Omental fat pad (tissue), 4 donors: Measurements from ENCODE around the gene DAAM1. TPM values are rescaled to one million over a fixed set of nuclear protein-coding genes. Genes with fewer than 3 reads are reported as not detected.

ENCODE experiments used
- ATAC-seq: fragments of 150-250 bp; one replicate; pipeline ENCODE4 v1.9.1; 2016; ENCODE audit warnings: mild to moderate bottlenecking, moderate library complexity; ENCODE audit not compliant: low FRiP score
- DNase-seq: peaks from one replicate; pipeline ENCODE4 v3.0.0-alpha.2; 2019; ENCODE audit warnings: low spot score
- total RNA-seq, 4 donors: library from RNA; depleted of rRNA; stranded (reverse); fragments of >200 nt; gene quantifications; one replicate each; pipeline ENCODE4 v1.1.0, GENCODE V29; 2016
- TF ChIP-seq, protein P1 (sequence below), 3 donors: fragments of 450-650 bp; IDR thresholded peaks; one replicate each; pipeline ENCODE4 v1.5.1; 2016 to 2017; ENCODE audit warnings: antibody characterized with exemption in 3 of 3, mild to moderate bottlenecking in 3 of 3, moderate library complexity in 2 of 3

The DAAM1 gene
- total RNA-seq, 4 donors from 2014 or later, result 49.8 to 73.6 (median 51.6) TPM

DNA sequence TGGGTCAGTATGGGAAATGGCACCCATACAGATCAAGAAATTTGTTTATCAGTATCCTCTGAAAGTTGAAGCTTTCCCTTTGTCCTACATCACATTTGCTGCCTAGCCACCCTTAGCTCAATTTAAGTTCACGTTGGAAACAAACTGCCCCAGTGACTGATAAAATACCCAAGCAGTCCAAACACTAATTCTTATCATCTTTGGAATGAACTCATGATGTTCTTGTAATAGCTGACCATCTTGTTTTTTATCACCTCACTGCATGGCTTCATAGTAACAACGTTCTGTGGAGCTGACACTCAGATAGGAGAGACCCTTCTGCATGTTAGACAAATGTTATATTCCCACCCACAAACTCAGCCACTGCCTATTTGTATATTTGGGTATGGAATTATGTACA lies 183.3 kb downstream of the DAAM1 start:
- no peak for ATAC-seq
- no peak for DNase-seq
- TF ChIP-seq, protein P1, sequence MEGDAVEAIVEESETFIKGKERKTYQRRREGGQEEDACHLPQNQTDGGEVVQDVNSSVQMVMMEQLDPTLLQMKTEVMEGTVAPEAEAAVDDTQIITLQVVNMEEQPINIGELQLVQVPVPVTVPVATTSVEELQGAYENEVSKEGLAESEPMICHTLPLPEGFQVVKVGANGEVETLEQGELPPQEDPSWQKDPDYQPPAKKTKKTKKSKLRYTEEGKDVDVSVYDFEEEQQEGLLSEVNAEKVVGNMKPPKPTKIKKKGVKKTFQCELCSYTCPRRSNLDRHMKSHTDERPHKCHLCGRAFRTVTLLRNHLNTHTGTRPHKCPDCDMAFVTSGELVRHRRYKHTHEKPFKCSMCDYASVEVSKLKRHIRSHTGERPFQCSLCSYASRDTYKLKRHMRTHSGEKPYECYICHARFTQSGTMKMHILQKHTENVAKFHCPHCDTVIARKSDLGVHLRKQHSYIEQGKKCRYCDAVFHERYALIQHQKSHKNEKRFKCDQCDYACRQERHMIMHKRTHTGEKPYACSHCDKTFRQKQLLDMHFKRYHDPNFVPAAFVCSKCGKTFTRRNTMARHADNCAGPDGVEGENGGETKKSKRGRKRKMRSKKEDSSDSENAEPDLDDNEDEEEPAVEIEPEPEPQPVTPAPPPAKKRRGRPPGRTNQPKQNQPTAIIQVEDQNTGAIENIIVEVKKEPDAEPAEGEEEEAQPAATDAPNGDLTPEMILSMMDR (IDR thresholded peaks at IDR 0.05), result no peak

DNA sequence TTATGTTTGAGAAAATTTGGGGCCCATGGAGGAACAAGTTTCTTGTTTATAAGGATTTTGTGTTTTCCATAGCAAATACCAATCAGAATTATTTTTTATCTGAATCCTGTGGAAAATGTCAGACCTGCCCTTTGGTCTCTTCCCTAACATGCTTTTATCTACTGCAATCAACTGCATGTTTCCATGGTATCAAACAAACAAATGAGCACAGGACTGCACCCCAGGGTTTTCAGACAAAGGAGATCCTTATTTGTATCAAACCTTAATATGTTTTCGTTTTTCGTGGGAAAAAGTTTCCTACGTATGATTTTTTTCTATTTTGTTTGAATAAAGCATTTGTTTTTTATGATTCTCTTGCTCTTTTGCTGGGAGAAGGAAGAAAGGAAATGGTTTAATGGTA lies 185.6 kb downstream of the DAAM1 start:
- TF ChIP-seq, protein P1 (IDR thresholded peaks at IDR 0.05), result no peak
- DNase-seq (no peak), ATAC-seq (no peak)

DNA sequence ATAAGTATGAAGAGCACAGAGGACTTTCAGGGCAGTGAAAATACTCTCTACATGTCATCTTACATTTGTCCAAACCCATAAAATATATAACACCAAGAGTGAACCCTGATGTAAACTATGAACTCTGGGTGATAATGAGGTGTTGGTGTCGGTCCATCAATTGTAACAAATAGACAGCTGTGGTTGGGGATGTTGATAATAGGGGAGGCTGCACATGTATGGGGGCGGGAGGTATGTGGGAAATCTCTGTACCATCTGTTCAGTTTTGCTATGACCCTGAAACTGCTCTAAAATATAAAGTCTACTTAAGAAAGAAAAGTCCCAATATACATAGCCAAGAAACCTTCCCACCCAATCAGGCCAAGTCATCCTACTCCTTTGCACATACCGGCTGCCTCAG lies 188.2 kb downstream of the DAAM1 start:
- TF ChIP-seq, protein P1 (IDR thresholded peaks at IDR 0.05), result no peak
- DNase-seq (no peak), ATAC-seq (no peak)

DNA sequence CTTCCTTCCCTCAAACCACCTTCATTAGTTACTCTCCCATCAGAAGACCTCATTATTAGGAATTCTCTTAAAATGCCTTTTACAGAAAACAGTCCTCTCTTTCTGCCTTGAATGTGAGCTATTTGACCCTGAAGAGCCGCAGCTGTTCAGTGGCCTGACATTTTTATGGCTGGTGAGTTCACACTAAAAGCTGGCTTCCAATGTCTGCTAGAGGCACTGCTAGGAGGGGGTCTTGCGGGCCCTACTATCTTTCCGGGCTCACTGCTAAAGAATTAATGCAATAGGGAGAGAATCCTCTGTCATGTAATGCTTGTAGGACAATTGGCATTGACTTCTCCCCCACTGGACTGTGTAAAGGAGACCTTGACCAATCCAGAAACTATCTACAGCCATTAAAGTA lies 189.0 kb downstream of the DAAM1 start:
- DNase-seq, result no peak
- ATAC-seq, result no peak
- TF ChIP-seq, protein P1 (IDR thresholded peaks at IDR 0.05), result no peak

DNA sequence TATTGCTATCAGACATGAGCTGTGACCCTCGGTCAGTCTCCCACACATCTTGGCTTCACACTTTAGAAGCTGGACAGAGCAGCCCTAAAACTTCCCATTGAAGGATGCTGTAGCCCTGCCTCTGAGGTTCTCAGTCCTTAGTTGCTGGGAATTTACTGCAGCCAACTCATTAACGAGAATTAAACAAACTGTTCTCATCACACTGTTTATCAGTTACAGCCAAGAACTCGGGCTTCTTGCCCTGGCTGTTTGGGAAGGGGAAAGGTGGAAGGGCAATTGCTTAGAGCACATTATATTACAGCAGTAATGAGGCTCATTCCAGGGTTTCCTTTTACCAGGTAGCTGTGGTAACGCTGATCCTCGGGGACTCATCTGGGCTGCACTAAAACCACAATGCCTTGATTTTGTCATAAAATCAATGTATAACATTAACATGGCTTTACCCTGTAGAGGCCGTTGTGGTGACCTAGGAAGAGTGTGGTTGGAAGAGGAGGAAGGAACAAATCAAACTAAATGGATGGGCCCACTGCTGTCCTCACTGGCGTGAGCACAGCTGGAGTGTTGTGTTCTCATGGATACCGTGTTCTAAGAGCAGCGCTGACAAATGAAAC lies 189.6 kb downstream of the DAAM1 start:
- ATAC-seq (no peak), DNase-seq (no peak)
- TF ChIP-seq, protein P1 (IDR thresholded peaks at IDR 0.05), result no peak

DNA sequence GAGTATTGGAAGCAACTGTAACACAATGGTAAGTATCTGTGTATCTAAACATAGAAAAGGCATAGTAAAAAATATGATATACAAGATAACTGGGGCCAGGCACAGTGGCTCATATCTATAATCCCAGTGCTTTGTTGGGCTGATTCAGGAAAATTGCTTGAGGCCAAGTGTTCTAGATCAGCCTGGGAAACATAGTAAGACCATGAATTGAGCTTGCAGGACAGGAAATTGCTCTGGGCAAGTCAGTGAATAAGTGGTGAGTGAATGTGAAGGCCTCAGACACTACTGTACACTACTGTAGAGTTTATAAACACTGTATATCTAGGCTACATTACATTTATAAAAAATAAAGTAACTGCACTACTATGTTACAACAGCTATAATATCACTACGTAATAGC lies 201.5 kb downstream of the DAAM1 start:
- TF ChIP-seq, protein P1 (IDR thresholded peaks at IDR 0.05), result no peak
- ATAC-seq (no peak), DNase-seq (no peak)

DNA sequence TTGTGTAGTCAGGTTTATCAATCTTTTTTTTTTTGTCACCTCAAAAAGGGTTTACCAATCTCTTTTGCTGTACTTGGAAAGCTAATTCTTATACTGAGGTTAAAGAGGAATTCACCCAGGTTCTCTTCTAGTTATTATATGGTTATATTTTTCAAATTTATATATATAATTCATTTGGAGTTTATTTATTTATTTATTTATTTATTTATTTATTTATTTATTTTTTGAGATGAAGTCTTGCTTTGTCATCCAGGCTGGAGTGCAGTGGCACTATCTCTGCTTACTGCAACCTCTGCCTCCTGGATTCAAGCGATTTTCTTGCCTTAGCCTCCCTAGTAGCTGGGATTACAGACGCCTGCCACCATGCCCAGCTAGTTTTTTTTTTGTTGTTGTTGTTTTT lies 202.9 kb downstream of the DAAM1 start:
- ATAC-seq (no peak), DNase-seq (no peak)
- TF ChIP-seq, protein P1 (IDR thresholded peaks at IDR 0.05), result no peak
